HAP-1 (cell line): ENCODE results near the gene SELENOW.
"Not testable (repeated sequence)": the region's sequence is repeated elsewhere in the genome, so short reads cannot be mapped to it uniquely, and the experiment has no call there.

Source experiments
- DNase-seq, 2 experiments: peaks; one replicate each; pipeline ENCODE4 v3.0.0-alpha.2; 2016 to 2020; ENCODE audit warnings: low spot score in 2 of 2
- H3K27me3 ChIP-seq: fragments of 250-450 bp; sonication (Bioruptor Pico); 2 replicates; pipeline ENCODE4 v1.5.1; 2020; ENCODE audit warnings: low read depth, mild to moderate bottlenecking, moderate library complexity
- H3K36me3 ChIP-seq: fragments of 250-450 bp; sonication (Bioruptor Pico); replicated peaks from 2 replicates; pipeline ENCODE4 v1.5.1; 2020; ENCODE audit warnings: mild to moderate bottlenecking
- H3K4me1 ChIP-seq: fragments of 250-450 bp; sonication (Bioruptor Pico); 2 replicates; pipeline ENCODE4 v1.5.1; 2020; ENCODE audit warnings: mild to moderate bottlenecking
- H3K4me3 ChIP-seq: fragments of 250-450 bp; sonication (Bioruptor Pico); 2 replicates; pipeline ENCODE4 v1.5.1; 2020; ENCODE audit warnings: mild to moderate bottlenecking, moderate library complexity
- H3K9me3 ChIP-seq: fragments of 250-450 bp; sonication (Bioruptor Pico); 2 replicates; pipeline ENCODE4 v1.5.1; 2020; ENCODE audit warnings: mild to moderate bottlenecking, moderate library complexity
- in situ Hi-C: fragments of 300-500 bp; cut with MboI; formaldehyde crosslinking; loops from 3 replicates; pipeline ENCODE4 v1.14.3; 2020; ENCODE audit warnings: low sequenced_read_pairs, inconsistent platforms, mixed read lengths

Gene SELENOW

DNA sequence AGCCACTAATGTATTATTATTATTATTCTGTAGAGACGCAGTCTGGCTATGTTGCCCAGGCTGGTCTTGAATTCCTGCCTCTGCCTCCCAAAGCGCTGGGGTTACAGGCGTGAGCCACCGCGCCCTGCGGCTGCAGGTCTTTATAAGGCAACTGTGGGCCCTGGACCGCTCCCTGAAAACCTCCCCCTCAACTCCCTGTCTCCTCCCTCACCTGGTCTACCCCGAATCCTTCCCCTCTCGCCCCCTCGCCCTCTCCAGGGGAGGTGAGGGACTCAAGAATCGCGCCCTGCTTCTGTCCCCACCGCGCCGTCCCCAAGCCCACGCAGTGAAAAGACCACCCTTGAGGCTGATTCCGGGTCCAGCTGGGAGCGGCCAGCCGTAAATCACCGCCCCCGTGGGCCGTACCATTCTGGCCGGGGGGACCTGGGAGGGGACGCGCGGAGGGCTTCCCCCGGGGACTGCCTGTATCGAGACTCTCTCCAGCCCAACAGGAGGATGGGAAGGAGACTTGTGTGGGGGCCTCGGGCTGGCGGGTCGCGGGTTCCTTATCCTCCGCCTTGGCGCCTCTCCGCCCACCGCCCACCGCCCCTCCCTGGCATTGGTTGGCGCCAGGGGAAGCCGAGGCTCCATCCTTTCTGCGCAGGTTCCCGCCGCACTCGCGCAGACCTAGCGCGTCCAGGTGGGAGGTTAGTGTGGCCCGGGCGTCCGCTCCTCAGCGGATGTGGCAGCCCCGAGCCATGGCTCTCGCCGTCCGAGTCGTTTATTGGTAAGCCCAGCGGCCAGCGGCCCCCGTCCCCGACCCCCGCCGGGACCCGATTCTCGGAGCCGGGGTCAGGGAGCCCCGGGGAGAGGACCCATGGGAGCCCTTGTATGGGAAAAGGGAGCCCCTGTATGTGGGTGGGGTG lies at the start of gene SELENOW:
Gene SELENOW (plus strand): TSS at position 655 of the 905 bp plus-strand sequence. CDS start 83 bp downstream, at position 738.
- peak; percentile 69 to 88 for DNase-seq
- H3K4me3 ChIP-seq, result peak within 1 kb of the TSS; percentile 93
- in situ Hi-C loops, result no loop called here
- no peaks in the 10 kb centered on the region for H3K27me3 ChIP-seq
- H3K4me1 ChIP-seq, result peaks cover 9% of the 10 kb centered on the region; the same call in 1 of the 2 replicates
- H3K9me3 ChIP-seq, result no peaks in the 10 kb centered on the region
- H3K36me3 ChIP-seq, result peaks cover 26% of the 10 kb centered on the region

DNA sequence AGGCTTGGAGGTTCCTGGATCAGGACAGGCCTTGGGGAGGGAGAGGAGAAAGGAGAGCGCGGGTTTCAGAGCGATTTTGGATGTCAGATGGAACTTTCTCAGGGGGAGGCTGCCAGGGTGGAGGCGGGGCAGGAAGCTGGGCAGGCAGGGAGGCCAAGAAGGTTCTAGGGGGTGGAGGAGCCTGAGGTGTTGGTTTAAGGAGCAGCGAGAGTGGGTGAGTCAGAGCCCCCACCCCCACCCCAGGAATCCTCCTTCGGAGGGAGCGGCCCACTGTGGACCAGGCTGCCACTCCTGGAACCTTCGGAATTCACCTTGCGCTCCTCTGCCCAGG lies 49.1 kb upstream of the SELENOW start:
- no peaks in the 10 kb centered on the region; the same call in 1 of the 2 replicates for H3K4me1 ChIP-seq
- in situ Hi-C loops, result no loop called here
- peak overlapping the region; percentile 28 for H3K4me3 ChIP-seq
- no peaks in the 10 kb centered on the region for H3K36me3 ChIP-seq
- H3K9me3 ChIP-seq, result no peaks in the 10 kb centered on the region
- H3K27me3 ChIP-seq, result no peaks in the 10 kb centered on the region
- no peak for DNase-seq

- Histone ChIP-seq H3K4me1 (no peaks in the 10 kb centered on the region; the same call in 1 of the 2 replicates), H3K9me3 (no peaks in the 10 kb centered on the region), H3K4me3 (peak overlapping the region; percentile 28), H3K36me3 (no peaks in the 10 kb centered on the region), H3K27me3 (no peaks in the 10 kb centered on the region)
- in situ Hi-C loops, result no loop called here
- peak; percentile 25 to 90 for DNase-seq
Measured at GRCh38 chr19:47729799-47730520, 48.5 kb upstream of the SELENOW start.

DNA sequence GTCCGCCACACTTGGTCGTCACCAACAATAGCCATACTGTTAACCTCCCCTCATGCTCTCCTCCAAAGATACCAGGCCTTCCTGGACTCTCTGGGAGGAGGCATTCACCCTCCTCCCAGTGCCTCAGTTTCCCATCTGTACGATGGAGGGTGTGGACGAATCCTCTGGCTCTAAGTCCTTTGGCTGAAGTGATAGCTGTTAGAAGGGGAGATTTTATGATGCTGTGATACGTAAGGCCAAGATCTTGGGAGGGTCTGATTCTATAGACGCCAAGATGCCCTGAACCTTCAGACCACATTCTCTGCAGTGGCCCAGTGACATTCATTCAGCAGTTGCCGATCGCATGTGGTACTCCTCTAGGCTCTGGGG lies 48.0 kb upstream of the SELENOW start:
- Histone ChIP-seq H3K4me3 (no peak overlapping the region), H3K4me1 (no peaks in the 10 kb centered on the region; the same call in 1 of the 2 replicates), H3K36me3 (no peaks in the 10 kb centered on the region), H3K9me3 (no peaks in the 10 kb centered on the region), H3K27me3 (no peaks in the 10 kb centered on the region)
- no peak for DNase-seq
- in situ Hi-C loops, result no loop called here

- DNase-seq, result no peak
- H3K4me3 ChIP-seq, result no peak overlapping the region
- no peaks in the 10 kb centered on the region; the same call in 1 of the 2 replicates for H3K4me1 ChIP-seq
- no peaks in the 10 kb centered on the region for H3K27me3 ChIP-seq
- in situ Hi-C loops, result no loop called here
- H3K36me3 ChIP-seq, result no peaks in the 10 kb centered on the region
- H3K9me3 ChIP-seq, result no peaks in the 10 kb centered on the region
Measured at GRCh38 chr19:47730910-47731309, 47.6 kb upstream of the SELENOW start.

DNA sequence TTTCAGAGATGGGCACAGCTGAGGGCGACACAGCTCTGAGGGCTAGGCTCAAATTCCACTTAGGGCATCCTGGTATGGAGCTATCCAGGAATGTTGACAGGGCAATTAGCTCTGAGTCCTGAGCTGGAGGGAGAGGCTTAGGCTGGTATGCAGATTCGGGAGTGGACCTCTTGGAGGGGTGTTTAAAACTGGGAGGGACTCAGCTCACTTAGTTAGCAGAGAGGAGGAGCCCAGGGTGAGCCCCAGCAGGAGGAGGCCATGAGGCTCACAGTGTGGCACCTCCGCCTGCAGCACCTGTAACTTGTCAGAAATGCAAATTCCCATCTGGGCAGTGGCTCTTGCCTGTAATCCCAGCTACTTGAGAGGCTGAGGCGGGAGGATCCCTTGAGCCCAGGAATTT lies 43.4 kb upstream of the SELENOW start:
- DNase-seq, result no peak
- no peaks in the 10 kb centered on the region for H3K36me3 ChIP-seq
- no peaks in the 10 kb centered on the region for H3K27me3 ChIP-seq
- no peaks in the 10 kb centered on the region for H3K4me1 ChIP-seq
- no peak overlapping the region for H3K4me3 ChIP-seq
- H3K9me3 ChIP-seq, result peaks cover 2% of the 10 kb centered on the region; the same call in 1 of the 2 replicates
- in situ Hi-C loops, result no loop called here

DNA sequence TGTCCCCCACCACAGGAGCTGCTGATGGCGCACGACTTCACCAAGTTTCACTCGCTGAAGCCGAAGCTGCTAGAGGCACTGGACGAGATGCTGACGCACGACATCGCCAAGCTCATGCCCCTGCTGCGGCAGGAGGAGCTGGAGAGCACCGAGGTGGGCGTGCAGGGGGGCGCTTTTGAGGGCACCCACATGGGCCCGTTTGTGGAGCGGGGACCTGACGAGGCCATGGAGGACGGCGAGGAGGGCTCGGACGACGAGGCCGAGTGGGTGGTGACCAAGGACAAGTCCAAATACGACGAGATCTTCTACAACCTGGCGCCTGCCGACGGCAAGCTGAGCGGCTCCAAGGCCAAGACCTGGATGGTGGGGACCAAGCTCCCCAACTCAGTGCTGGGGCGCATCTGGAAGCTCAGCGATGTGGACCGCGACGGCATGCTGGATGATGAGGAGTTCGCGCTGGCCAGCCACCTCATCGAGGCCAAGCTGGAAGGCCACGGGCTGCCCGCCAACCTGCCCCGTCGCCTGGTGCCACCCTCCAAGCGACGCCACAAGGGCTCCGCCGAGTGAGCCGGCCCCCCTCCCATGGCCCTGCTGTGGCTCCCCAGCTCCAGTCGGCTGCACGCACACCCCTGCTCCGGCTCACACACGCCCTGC lies 37.5 kb upstream of the SELENOW start:
- in situ Hi-C loops, result no loop called here
- no peak overlapping the region for H3K4me3 ChIP-seq
- no peaks in the 10 kb centered on the region for H3K27me3 ChIP-seq
- no peaks in the 10 kb centered on the region; the same call in 1 of the 2 replicates for H3K36me3 ChIP-seq
- peaks cover 12% of the 10 kb centered on the region for H3K4me1 ChIP-seq
- no peak for DNase-seq
- peaks cover 2% of the 10 kb centered on the region; the same call in 1 of the 2 replicates for H3K9me3 ChIP-seq

- in situ Hi-C loops, result no loop called here
- H3K36me3 ChIP-seq, result peaks cover 3% of the 10 kb centered on the region
- H3K4me1 ChIP-seq, result peaks cover 12% of the 10 kb centered on the region
- no peak overlapping the region for H3K4me3 ChIP-seq
- H3K9me3 ChIP-seq, result peaks cover 2% of the 10 kb centered on the region; the same call in 1 of the 2 replicates
- no peaks in the 10 kb centered on the region for H3K27me3 ChIP-seq
- DNase-seq, result no peak
Measured at GRCh38 chr19:47741544-47742140, 36.9 kb upstream of the SELENOW start.

- in situ Hi-C loops, result no loop called here
- no peaks in the 10 kb centered on the region for H3K9me3 ChIP-seq
- H3K27me3 ChIP-seq, result no peaks in the 10 kb centered on the region
- H3K36me3 ChIP-seq, result peaks cover 12% of the 10 kb centered on the region
- peaks cover 12% of the 10 kb centered on the region for H3K4me1 ChIP-seq
- DNase-seq, result no peak
- no peak overlapping the region for H3K4me3 ChIP-seq
Measured at GRCh38 chr19:47742634-47743033, 35.9 kb upstream of the SELENOW start.

DNA sequence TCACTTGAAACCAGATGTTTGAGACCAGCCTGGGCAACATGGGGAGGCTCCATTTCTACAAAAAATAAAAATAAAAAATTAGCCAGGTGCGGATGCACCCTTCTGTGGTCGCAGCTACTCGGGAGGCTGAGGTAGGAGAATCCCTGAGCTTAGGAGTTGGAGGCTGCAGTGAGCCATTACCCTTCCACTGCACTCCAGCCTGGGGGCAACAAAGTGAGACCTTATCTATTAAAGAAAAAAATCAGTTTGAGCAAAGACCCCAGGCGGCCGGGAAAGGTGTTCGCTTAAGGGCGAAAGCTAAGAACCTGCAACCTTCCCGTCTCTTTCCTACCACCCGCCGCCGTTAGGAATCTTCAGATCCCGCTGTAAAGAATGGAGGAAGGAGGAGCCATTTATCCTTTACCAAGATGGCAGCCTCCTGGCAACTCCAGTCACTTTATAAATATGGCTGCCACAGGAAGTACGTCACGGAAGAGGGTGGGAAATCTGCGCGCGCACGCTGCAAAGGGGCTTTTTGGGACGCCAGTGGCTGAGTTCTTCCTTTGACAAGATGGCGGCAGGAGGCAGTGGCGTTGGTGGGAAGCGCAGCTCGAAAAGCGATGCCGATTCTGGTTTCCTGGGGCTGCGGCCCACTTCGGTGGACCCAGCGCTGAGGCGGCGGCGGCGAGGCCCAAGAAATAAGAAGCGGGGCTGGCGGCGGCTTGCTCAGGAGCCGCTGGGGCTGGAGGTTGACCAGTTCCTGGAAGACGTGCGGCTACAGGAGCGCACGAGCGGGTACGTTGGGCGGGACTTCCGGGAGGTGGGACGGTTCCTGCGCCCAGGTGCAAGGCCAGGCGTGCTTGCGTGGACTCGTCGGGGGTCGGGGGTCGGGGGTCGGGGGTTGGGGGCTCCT lies 33.2 kb upstream of the SELENOW start, which contains the start of gene NOP53:
Gene NOP53 (plus strand): TSS at position 537 of the 892 bp plus-strand sequence. CDS start 14 bp downstream, at position 551.
- Histone ChIP-seq H3K4me3 (peak within 1 kb of the TSS; percentile 96), H3K4me1 (peaks cover 12% of the 10 kb centered on the region), H3K36me3 (peaks cover 38% of the 10 kb centered on the region), H3K9me3 (no peaks in the 10 kb centered on the region), H3K27me3 (no peaks in the 10 kb centered on the region)
- DNase-seq, result peak; percentile 92 to 96
- in situ Hi-C loops, result no loop called here

DNA sequence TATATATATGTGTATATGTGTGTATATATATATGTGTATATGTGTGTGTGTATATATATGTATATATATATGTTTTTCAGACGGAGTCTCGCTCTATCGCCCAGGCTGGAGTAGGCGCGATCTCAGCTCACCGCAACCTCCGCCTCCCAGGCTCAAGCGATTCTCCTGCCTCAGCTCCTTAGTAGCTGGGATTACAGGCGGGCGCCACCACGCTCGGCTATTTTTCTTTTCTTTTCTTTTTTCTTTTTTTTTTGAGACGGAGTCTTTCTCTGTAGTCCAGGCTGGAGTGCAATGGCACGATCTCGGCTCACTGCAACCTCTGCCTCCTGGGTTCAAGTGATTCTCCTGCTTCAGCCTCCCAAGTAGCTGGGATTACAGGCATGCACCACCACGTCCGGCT lies 32.4 kb upstream of the SELENOW start:
- Histone ChIP-seq H3K36me3 (peaks cover 47% of the 10 kb centered on the region), H3K4me1 (peaks cover 12% of the 10 kb centered on the region), H3K4me3 (peak overlapping the region; percentile 96)
- H3K9me3 ChIP-seq, in situ Hi-C loops, DNase-seq, H3K27me3 ChIP-seq: not testable (repeated sequence)

DNA sequence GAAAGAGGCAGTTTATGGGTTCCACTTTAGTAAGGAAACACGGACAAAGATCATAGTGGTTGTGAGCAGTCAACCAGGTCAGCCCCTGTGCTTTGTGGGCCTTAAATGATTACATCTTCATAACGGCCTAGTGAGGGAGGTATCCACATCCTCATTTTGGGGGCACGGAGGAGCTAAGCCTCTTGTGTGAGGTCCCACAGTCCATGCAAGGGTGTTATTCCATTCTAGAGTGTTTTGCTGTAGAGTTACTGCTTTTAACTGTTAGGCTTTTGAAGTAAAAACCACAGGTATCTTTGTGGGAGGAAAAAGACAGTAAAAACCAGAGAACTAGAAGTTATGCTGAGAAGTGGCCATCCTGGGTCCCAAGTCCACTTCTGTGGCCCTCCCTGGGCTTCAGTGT lies 29.2 kb upstream of the SELENOW start:
- in situ Hi-C loops, result no loop called here
- Histone ChIP-seq H3K27me3 (no peaks in the 10 kb centered on the region), H3K36me3 (peaks cover 78% of the 10 kb centered on the region), H3K4me1 (peaks cover 2% of the 10 kb centered on the region), H3K9me3 (no peaks in the 10 kb centered on the region), H3K4me3 (no peak overlapping the region)
- DNase-seq, result no peak
